Mucosa of rectum (tissue), 2 donors: ENCODE results near the gene DNAJB6.

Source experiments
- H3K27ac ChIP-seq, 2 donors: one replicate each; pipeline ENCODE4 v1.7.0; 2013; ENCODE audit warnings: inconsistent platforms in 2 of 2, low read depth in 2 of 2, low read length in 2 of 2
- H3K27me3 ChIP-seq, 2 donors: one replicate each; pipeline ENCODE4 v1.7.0; 2013; ENCODE audit warnings: low read length in 2 of 2; ENCODE audit not compliant: control insufficient read depth in 2 of 2, insufficient read depth in 2 of 2
- H3K36me3 ChIP-seq, 2 donors: one replicate each; pipeline ENCODE4 v1.7.0; 2013; ENCODE audit warnings: low read length in 2 of 2; ENCODE audit not compliant: control insufficient read depth in 2 of 2, insufficient read depth in 2 of 2
- H3K4me1 ChIP-seq, 2 donors: one replicate each; pipeline ENCODE4 v1.7.0; 2013; ENCODE audit warnings: low read length in 2 of 2, mild to moderate bottlenecking in 1 of 2; ENCODE audit not compliant: control insufficient read depth in 2 of 2, insufficient read depth in 2 of 2
- H3K4me3 ChIP-seq, 2 donors: one replicate each; pipeline ENCODE4 v1.7.0; 2013; ENCODE audit warnings: low read length in 2 of 2
- H3K9ac ChIP-seq, 2 donors: one replicate each; pipeline ENCODE4 v1.7.0; 2013; ENCODE audit warnings: low read length in 2 of 2, low read depth in 1 of 2, mild to moderate bottlenecking in 1 of 2
- H3K9me3 ChIP-seq, 2 donors: one replicate each; pipeline ENCODE4 v1.7.0; 2013; ENCODE audit warnings: low read length in 2 of 2; ENCODE audit not compliant: control insufficient read depth in 2 of 2
- donor health status: healthy.
- donor health status: Normal muscosa, but diverticular disease.

DNAJB6 gene

DNA sequence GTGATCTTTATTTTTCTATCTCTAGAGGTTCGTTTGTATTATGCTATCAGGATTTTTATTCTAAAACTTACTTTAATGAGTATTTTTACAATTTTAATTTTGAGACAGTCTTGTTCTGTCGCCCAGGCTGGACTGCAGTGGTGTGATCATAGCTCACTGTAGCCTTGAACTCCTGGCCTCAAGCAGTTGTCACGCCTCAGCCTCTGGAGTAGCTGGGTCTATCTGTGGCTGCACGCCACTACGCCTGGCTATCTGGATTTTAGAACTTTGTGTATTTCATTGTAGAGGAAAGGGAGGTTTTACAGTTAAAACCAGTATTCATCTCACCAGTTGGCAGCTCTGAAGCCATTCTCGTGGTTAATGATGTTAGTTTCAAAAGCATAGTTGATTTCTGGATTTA is 25.9 kb downstream of the DNAJB6 start:
- Histone ChIP-seq H3K27me3 (no peaks in the 10 kb centered on the region), H3K9ac (no peak overlapping the region), H3K9me3 (no peaks in the 10 kb centered on the region), H3K4me3 (no peak overlapping the region), H3K4me1 (no peaks in the 10 kb centered on the region), H3K27ac (no peak overlapping the region), H3K36me3 (peaks cover 54 to 69% of the 10 kb centered on the region in 2 donors)

- no peak overlapping the region for H3K4me3 ChIP-seq
- no peak overlapping the region for H3K27ac ChIP-seq
- H3K27me3 ChIP-seq: no peaks in the 10 kb centered on the region
- H3K9me3 ChIP-seq: no peaks in the 10 kb centered on the region
- no peaks in the 10 kb centered on the region for H3K4me1 ChIP-seq
- H3K9ac ChIP-seq: no peak overlapping the region
- peaks cover 70 to 80% of the 10 kb centered on the region in 2 donors for H3K36me3 ChIP-seq
Observed at GRCh38 chr7:157366722-157367121, 29.9 kb downstream of the DNAJB6 start.

GRCh38 chr7:157368955-157369354 is 32.2 kb downstream of the DNAJB6 start:
- no peaks in the 10 kb centered on the region for H3K27me3 ChIP-seq
- H3K27ac ChIP-seq: no peak overlapping the region
- H3K9ac ChIP-seq: no peak overlapping the region
- H3K36me3 ChIP-seq: peaks cover 65 to 78% of the 10 kb centered on the region in 2 donors
- no peak overlapping the region for H3K4me3 ChIP-seq
- no peaks in the 10 kb centered on the region for H3K9me3 ChIP-seq
- H3K4me1 ChIP-seq: peaks cover 0 to 6% of the 10 kb centered on the region in 2 donors

- Histone ChIP-seq H3K27me3 (no peaks in the 10 kb centered on the region), H3K9me3 (no peaks in the 10 kb centered on the region), H3K4me3 (no peak overlapping the region), H3K9ac (no peak overlapping the region), H3K4me1 (peaks cover 0 to 6% of the 10 kb centered on the region in 2 donors), H3K36me3 (peaks cover 51 to 67% of the 10 kb centered on the region in 2 donors), H3K27ac (no peak overlapping the region)
Observed at GRCh38 chr7:157370742-157371141, 33.9 kb downstream of the DNAJB6 start.

DNA sequence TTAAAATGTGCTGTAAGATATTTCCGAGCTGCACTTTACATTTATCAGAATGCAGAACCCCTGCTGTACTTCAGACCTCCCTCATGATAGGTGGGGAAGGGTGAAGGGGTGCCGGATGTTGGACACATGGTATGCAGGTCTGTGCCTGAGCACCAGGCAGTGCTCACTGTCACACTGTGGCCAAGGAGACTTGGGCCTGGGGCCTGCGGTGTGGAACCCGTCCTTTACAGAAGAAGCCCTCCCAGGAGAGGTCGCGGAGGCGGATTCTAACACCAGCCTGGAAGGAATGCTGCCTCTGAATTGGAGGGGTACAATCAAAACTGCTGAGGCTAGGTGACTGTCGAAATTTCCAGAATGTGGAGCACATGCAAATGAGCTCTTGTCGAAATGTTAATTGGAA is 34.5 kb downstream of the DNAJB6 start:
- Histone ChIP-seq H3K27ac (no peak overlapping the region), H3K9me3 (no peaks in the 10 kb centered on the region), H3K27me3 (no peaks in the 10 kb centered on the region), H3K36me3 (peaks cover 50 to 66% of the 10 kb centered on the region in 2 donors), H3K4me1 (peaks cover 0 to 6% of the 10 kb centered on the region in 2 donors), H3K4me3 (no peak overlapping the region), H3K9ac (no peak overlapping the region)

- no peak overlapping the region for H3K9ac ChIP-seq
- H3K36me3 ChIP-seq: peaks cover 41 to 56% of the 10 kb centered on the region in 2 donors
- no peak overlapping the region for H3K4me3 ChIP-seq
- peaks cover 0 to 6% of the 10 kb centered on the region in 2 donors for H3K4me1 ChIP-seq
- H3K27me3 ChIP-seq: no peaks in the 10 kb centered on the region
- no peak overlapping the region for H3K27ac ChIP-seq
- no peaks in the 10 kb centered on the region for H3K9me3 ChIP-seq
Observed at GRCh38 chr7:157372300-157373232, 35.8 kb downstream of the DNAJB6 start.

- no peaks in the 10 kb centered on the region for H3K9me3 ChIP-seq
- H3K27me3 ChIP-seq: no peaks in the 10 kb centered on the region
- H3K27ac ChIP-seq: no peak overlapping the region
- H3K36me3 ChIP-seq: peaks cover 37 to 48% of the 10 kb centered on the region in 2 donors
- no peak overlapping the region for H3K4me3 ChIP-seq
- H3K4me1 ChIP-seq: peaks cover 0 to 6% of the 10 kb centered on the region in 2 donors
- H3K9ac ChIP-seq: no peak overlapping the region
Observed at GRCh38 chr7:157373493-157373892, 36.7 kb downstream of the DNAJB6 start.

DNA sequence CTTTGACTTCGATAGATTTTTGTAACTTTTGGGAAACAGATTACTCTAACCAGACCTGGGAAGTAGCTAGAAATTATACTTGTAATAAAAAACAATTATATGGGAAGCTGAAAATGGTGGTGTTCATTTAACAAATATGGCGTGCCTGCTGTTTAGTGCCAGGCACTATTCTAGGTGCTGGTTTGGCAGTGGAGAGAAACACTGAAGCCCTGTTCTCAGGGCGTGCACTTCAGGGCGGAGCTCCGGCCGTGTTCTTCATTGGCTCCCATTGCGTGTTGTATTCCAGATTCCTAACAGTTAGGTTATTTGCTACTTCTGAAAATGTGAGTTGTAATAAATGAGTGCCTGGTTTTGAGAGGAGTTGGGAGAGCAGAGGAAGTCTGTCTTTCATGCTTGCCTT is 38.6 kb downstream of the DNAJB6 start:
- no peaks in the 10 kb centered on the region for H3K27me3 ChIP-seq
- H3K4me1 ChIP-seq: peaks cover 0 to 6% of the 10 kb centered on the region in 2 donors
- H3K27ac ChIP-seq: no peak overlapping the region
- no peaks in the 10 kb centered on the region for H3K9me3 ChIP-seq
- H3K4me3 ChIP-seq: no peak overlapping the region
- no peak overlapping the region for H3K9ac ChIP-seq
- H3K36me3 ChIP-seq: peaks cover 26 to 36% of the 10 kb centered on the region in 2 donors

- H3K4me3 ChIP-seq: no peak overlapping the region
- no peak overlapping the region for H3K27ac ChIP-seq
- peaks cover 13 to 21% of the 10 kb centered on the region in 2 donors for H3K36me3 ChIP-seq
- H3K27me3 ChIP-seq: no peaks in the 10 kb centered on the region
- H3K9ac ChIP-seq: no peak overlapping the region
- H3K9me3 ChIP-seq: no peaks in the 10 kb centered on the region
- H3K4me1 ChIP-seq: peaks cover 0 to 6% of the 10 kb centered on the region in 2 donors
Observed at GRCh38 chr7:157377436-157378124, 40.8 kb downstream of the DNAJB6 start.

DNA sequence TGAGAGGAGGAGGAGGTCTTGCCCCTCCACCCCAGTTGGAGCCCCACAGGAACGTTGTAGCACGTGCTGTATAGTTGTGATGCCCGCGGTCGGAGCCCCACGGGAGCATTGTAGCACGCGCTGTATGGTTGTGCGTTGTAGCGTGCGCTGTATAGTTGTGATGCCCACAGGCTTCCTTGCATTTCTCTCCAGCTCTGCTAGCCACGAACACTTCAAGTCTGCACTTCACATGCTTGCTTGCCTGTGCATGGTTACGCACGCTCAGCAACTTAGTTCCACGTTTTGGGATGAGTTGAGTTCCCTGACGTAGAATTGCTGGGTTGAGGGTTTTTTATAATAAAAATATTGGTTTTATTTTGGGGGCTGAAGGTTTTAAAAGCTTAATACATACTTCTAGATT is 41.6 kb downstream of the DNAJB6 start:
- Histone ChIP-seq H3K27ac (no peak overlapping the region), H3K4me3 (no peak overlapping the region), H3K9me3 (no peaks in the 10 kb centered on the region), H3K9ac (no peak overlapping the region), H3K36me3 (peaks cover 12 to 26% of the 10 kb centered on the region in 2 donors), H3K27me3 (no peaks in the 10 kb centered on the region), H3K4me1 (peaks cover 0 to 6% of the 10 kb centered on the region in 2 donors)
